Measurements from ENCODE around the gene ROR1.

- TF ChIP-seq POLR2A (IDR thresholded peaks at IDR 0.05) (no peak), CTCF (IDR thresholded peaks at IDR 0.05) (no peak), POLR2AphosphoS5 (IDR thresholded peaks at IDR 0.05) (no peak)
Observed at GRCh38 chr1:63984930-63985290, 211.1 kb downstream of the ROR1 start.
